Endothelial cell (in vitro differentiated cells): ENCODE results near the gene CADM2. TPM values are rescaled to one million over a fixed set of nuclear protein-coding genes. Genes with fewer than 3 reads are reported as not detected.

Experiments used
- DNase-seq: peaks from one replicate; pipeline ENCODE4 v3.0.0; 2021; ENCODE audit warnings: low spot score
- H3K27ac Mint-ChIP-seq: one replicate; pipeline ENCODE4 v1.8.0; 2021; ENCODE audit warnings: mixed read lengths, inconsistent platforms; ENCODE audit not compliant: unreplicated experiment
- H3K27me3 Mint-ChIP-seq: one replicate; pipeline ENCODE4 v1.8.0; 2021; ENCODE audit warnings: mild to moderate bottlenecking, moderate library complexity, mixed read lengths, inconsistent platforms; ENCODE audit not compliant: unreplicated experiment
- H3K36me3 Mint-ChIP-seq: one replicate; pipeline ENCODE4 v1.8.0; 2021; ENCODE audit warnings: mild to moderate bottlenecking, low read depth, mixed read lengths, inconsistent platforms; ENCODE audit not compliant: unreplicated experiment
- H3K4me1 Mint-ChIP-seq: one replicate; pipeline ENCODE4 v1.8.0; 2021; ENCODE audit warnings: mild to moderate bottlenecking, mixed read lengths, inconsistent platforms; ENCODE audit not compliant: unreplicated experiment
- H3K4me3 Mint-ChIP-seq: one replicate; pipeline ENCODE4 v1.8.0; 2021; ENCODE audit warnings: mild to moderate bottlenecking, mixed read lengths, inconsistent platforms; ENCODE audit not compliant: unreplicated experiment
- H3K9me3 Mint-ChIP-seq: one replicate; pipeline ENCODE4 v1.8.0; 2021; ENCODE audit warnings: mixed read lengths, inconsistent platforms; ENCODE audit not compliant: unreplicated experiment
- CTCF ChIP-seq: fragments of 200-600 bp; sonication (generic); IDR thresholded peaks from one replicate; pipeline ENCODE4 v1.5.0; 2021; ENCODE audit warnings: antibody characterized with exemption; ENCODE audit not compliant: unreplicated experiment
- total RNA-seq: library from RNA; stranded (reverse); fragmentation: NEBNext Ultra II Directional; extraction: Animal tissue kit (Norgen Biotek cat#: 25700); gene quantifications from one replicate; pipeline ENCODE4 v1.2.1, GENCODE V29; 2021; ENCODE audit not compliant: unreplicated experiment

The CADM2 gene
- total RNA-seq, 1 donor from 2014 or later, result 0.97 TPM

GRCh38 chr3:85189731-85190130 is 230.9 kb downstream of the CADM2 start:
- no peaks in the 10 kb centered on the region for H3K27me3 Mint-ChIP-seq
- DNase-seq, result no peak
- H3K36me3 Mint-ChIP-seq, result no peaks in the 10 kb centered on the region
- no peak overlapping the region for H3K27ac Mint-ChIP-seq
- no peak for TF ChIP-seq CTCF
- no peak overlapping the region for H3K4me3 Mint-ChIP-seq
- no peaks in the 10 kb centered on the region for H3K4me1 Mint-ChIP-seq
- H3K9me3 Mint-ChIP-seq, result no peaks in the 10 kb centered on the region

GRCh38 chr3:85193565-85193964 is 234.8 kb downstream of the CADM2 start:
- Mint-ChIP-seq H3K4me1 (no peaks in the 10 kb centered on the region), H3K4me3 (no peak overlapping the region), H3K27me3 (no peaks in the 10 kb centered on the region), H3K36me3 (no peaks in the 10 kb centered on the region), H3K27ac (no peak overlapping the region), H3K9me3 (no peaks in the 10 kb centered on the region)
- no peak for DNase-seq
- no peak for TF ChIP-seq CTCF

- Mint-ChIP-seq H3K27me3 (no peaks in the 10 kb centered on the region), H3K4me1 (peaks cover 3% of the 10 kb centered on the region), H3K36me3 (no peaks in the 10 kb centered on the region), H3K9me3 (no peaks in the 10 kb centered on the region), H3K4me3 (no peak overlapping the region), H3K27ac (no peak overlapping the region)
- DNase-seq, result no peak
- no peak for TF ChIP-seq CTCF
Measured at GRCh38 chr3:85208650-85209049, 249.9 kb downstream of the CADM2 start.

GRCh38 chr3:85210540-85210939 is 251.8 kb downstream of the CADM2 start:
- no peak for TF ChIP-seq CTCF
- H3K27ac Mint-ChIP-seq, result no peak overlapping the region
- no peak overlapping the region for H3K4me3 Mint-ChIP-seq
- peaks cover 3% of the 10 kb centered on the region for H3K4me1 Mint-ChIP-seq
- DNase-seq, result no peak
- no peaks in the 10 kb centered on the region for H3K36me3 Mint-ChIP-seq
- no peaks in the 10 kb centered on the region for H3K9me3 Mint-ChIP-seq
- peaks cover 2% of the 10 kb centered on the region for H3K27me3 Mint-ChIP-seq

GRCh38 chr3:85228966-85229365 is 270.2 kb downstream of the CADM2 start:
- peaks cover 1% of the 10 kb centered on the region for H3K27me3 Mint-ChIP-seq
- no peak overlapping the region for H3K4me3 Mint-ChIP-seq
- no peak for TF ChIP-seq CTCF
- no peaks in the 10 kb centered on the region for H3K4me1 Mint-ChIP-seq
- no peak for DNase-seq
- no peaks in the 10 kb centered on the region for H3K9me3 Mint-ChIP-seq
- H3K27ac Mint-ChIP-seq, result no peak overlapping the region
- no peaks in the 10 kb centered on the region for H3K36me3 Mint-ChIP-seq
